Calu3 (cell line): ENCODE data around the gene IQCH. TPM values are rescaled to one million over a fixed set of nuclear protein-coding genes. Genes with fewer than 3 reads are reported as not detected.
A peak's percentile ranks its signal among the peaks of the same experiment; 100 is the strongest.

ENCODE experiments used
- BruUV-seq: library from RNA; stranded (reverse); fragments of 400-500 nt; replicated peaks from 2 replicates; lab custom pipeline; 2021; lab: Mats Ljungman, UMichigan
- CTCF ChIA-PET: fragments of 300-600 bp; sonication (Branson Sonifier 250); formaldehyde crosslinking; loops from one replicate; lab custom pipeline; 2022; ENCODE audit warnings: antibody characterized with exemption; lab: Charles Lee
- DNase-seq: peaks from one replicate; pipeline ENCODE4 v3.0.0; 2022
- H3K27ac Mint-ChIP-seq: one replicate; pipeline ENCODE4 v1.8.0; 2022; ENCODE audit warnings: mixed read lengths; ENCODE audit not compliant: unreplicated experiment
- H3K27me3 Mint-ChIP-seq: one replicate; pipeline ENCODE4 v1.8.0; 2022; ENCODE audit warnings: mixed read lengths; ENCODE audit not compliant: unreplicated experiment
- H3K36me3 Mint-ChIP-seq: one replicate; pipeline ENCODE4 v1.8.0; 2022; ENCODE audit warnings: mild to moderate bottlenecking, moderate library complexity, mixed read lengths; ENCODE audit not compliant: insufficient read depth, unreplicated experiment
- H3K4me1 Mint-ChIP-seq: one replicate; pipeline ENCODE4 v1.8.0; 2022; ENCODE audit warnings: mild to moderate bottlenecking, low read depth, mixed read lengths; ENCODE audit not compliant: unreplicated experiment
- H3K4me3 Mint-ChIP-seq: one replicate; pipeline ENCODE4 v1.8.0; 2022; ENCODE audit warnings: mild to moderate bottlenecking, low read depth, moderate library complexity, mixed read lengths; ENCODE audit not compliant: unreplicated experiment
- H3K9me3 Mint-ChIP-seq: one replicate; pipeline ENCODE4 v1.8.0; 2022; ENCODE audit warnings: low read depth, mixed read lengths; ENCODE audit not compliant: unreplicated experiment
- intact Hi-C: fragments of 100-400 bp; cut with micrococcal nuclease; formaldehyde crosslinking; loops from one replicate; pipeline ENCODE4 v1.10.0; 2022; ENCODE audit not compliant: unreplicated experiment
- total RNA-seq: library from RNA; stranded (reverse); gene quantifications from 2 replicates; pipeline ENCODE4 v1.2.3, GENCODE V29; 2022
- TF ChIP-seq, protein P1 (sequence below): fragments of 200-600 bp; IDR thresholded peaks from one replicate; pipeline ENCODE4 v1.8.0; 2022; ENCODE audit warnings: antibody characterized with exemption; ENCODE audit not compliant: unreplicated experiment

Gene IQCH
- total RNA-seq, 1 experiment from 2014 or later, result 5.5 TPM

DNA sequence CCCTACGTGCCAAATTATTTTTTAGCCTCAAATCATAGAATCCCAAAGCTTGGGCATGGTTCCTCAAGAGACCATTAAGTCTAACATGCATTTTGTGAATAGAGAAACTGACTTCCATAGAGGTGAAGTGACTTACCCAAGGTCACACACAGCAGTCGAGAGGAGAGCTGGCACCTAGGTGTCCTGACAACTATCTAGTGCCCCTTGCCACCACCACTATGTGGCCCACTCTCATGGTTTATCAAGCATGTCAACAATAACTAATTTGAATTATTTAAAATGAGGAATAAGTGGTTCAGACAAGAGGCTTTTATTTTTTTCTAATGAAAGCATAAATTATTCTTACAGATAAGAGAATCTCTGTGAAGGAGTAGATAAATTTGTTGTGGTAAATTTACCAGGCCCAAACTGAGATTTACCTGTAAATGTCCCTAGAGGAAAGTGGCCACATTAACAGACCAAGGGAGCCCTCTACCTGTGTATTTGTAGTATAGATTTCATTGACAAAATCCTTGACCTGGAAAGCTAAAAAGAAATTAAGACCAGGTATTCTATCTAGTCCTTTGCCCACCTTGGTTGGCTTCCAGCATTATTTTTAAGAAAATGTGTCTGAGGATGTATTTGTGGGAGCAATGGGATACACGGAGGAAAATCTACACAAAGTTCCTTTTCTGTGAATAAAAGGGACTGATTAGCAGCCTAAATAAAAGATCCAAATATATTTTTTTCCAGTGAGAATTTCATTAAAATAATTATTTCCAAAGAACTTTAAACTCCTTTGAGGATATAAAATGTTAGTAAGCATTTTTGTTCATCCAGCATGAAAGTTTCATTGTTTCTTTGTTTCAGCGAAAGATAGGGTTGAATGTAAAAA lies 49.1 kb downstream of the IQCH start:
- peak; percentile 38 for DNase-seq
- intact Hi-C loops, result loop anchor here (1.0 to 10.0 kb wide), 4 partner anchors 63 to 531 kb away; partner anchors contain the start of gene SMAD3
- Mint-ChIP-seq H3K9me3 (no peaks in the 10 kb centered on the region), H3K4me1 (no peaks in the 10 kb centered on the region), H3K27me3 (no peaks in the 10 kb centered on the region), H3K4me3 (no peak overlapping the region), H3K27ac (no peak overlapping the region), H3K36me3 (no peaks in the 10 kb centered on the region)
- TF ChIP-seq, protein P1, sequence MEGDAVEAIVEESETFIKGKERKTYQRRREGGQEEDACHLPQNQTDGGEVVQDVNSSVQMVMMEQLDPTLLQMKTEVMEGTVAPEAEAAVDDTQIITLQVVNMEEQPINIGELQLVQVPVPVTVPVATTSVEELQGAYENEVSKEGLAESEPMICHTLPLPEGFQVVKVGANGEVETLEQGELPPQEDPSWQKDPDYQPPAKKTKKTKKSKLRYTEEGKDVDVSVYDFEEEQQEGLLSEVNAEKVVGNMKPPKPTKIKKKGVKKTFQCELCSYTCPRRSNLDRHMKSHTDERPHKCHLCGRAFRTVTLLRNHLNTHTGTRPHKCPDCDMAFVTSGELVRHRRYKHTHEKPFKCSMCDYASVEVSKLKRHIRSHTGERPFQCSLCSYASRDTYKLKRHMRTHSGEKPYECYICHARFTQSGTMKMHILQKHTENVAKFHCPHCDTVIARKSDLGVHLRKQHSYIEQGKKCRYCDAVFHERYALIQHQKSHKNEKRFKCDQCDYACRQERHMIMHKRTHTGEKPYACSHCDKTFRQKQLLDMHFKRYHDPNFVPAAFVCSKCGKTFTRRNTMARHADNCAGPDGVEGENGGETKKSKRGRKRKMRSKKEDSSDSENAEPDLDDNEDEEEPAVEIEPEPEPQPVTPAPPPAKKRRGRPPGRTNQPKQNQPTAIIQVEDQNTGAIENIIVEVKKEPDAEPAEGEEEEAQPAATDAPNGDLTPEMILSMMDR, result peak; percentile 53
- no TSS peak for BruUV-seq
- CTCF ChIA-PET, result interaction anchor here (0.5 to 2.1 kb wide), 9 partner anchors 12 to 372 kb away, joined by 3 to 22 read pairs (median 3); no protein-coding TSS in a partner anchor

DNA sequence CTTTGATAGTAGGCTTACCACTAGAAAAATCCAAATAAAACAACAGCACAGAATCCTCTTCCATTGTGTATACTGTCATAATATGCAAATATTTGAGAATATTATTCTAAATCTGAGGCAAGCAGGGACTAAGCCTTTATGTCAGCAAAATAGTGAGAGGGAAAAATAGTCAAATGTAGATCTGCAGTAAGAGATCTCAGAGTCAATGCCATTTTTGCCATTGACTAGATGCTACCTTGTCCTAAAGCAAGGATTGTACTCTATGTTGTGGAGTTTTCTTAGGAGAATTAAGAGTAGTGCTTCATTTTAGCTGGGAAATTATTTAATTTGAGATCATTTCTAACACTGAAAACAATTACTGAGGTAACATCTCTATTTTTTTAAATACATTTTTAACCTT lies 50.2 kb downstream of the IQCH start:
- Mint-ChIP-seq H3K27ac (no peak overlapping the region), H3K4me3 (no peak overlapping the region), H3K36me3 (no peaks in the 10 kb centered on the region), H3K4me1 (no peaks in the 10 kb centered on the region), H3K27me3 (no peaks in the 10 kb centered on the region), H3K9me3 (no peaks in the 10 kb centered on the region)
- CTCF ChIA-PET, result interaction anchor here (0.6 to 1.5 kb wide), 2 partner anchors 19 to 65 kb away, joined by 5 to 6 read pairs; no protein-coding TSS in a partner anchor
- TF ChIP-seq, protein P1, result no peak
- intact Hi-C loops, result loop anchor here (10.0 kb wide), 2 partner anchors 240 to 530 kb away; partner anchors contain the start of gene SMAD3
- DNase-seq, result no peak
- BruUV-seq, result no TSS peak

- no peaks in the 10 kb centered on the region for H3K27me3 Mint-ChIP-seq
- no peaks in the 10 kb centered on the region for H3K4me1 Mint-ChIP-seq
- intact Hi-C loops, result loop anchor here (10.0 kb wide), 2 partner anchors 241 to 529 kb away; partner anchors contain the start of gene SMAD3
- H3K4me3 Mint-ChIP-seq, result no peak overlapping the region
- H3K27ac Mint-ChIP-seq, result no peak overlapping the region
- TF ChIP-seq, protein P1, result no peak
- BruUV-seq, result no TSS peak
- DNase-seq, result no peak
- CTCF ChIA-PET, result interaction anchor here (0.7 to 0.8 kb wide), 2 partner anchors 295 to 1816 kb away, joined by 3 read pairs; no protein-coding TSS in a partner anchor
- no peaks in the 10 kb centered on the region for H3K36me3 Mint-ChIP-seq
- no peaks in the 10 kb centered on the region for H3K9me3 Mint-ChIP-seq
These were observed 50.9 kb downstream of the IQCH start for GRCh38 chr15:67305506-67305905.

DNA sequence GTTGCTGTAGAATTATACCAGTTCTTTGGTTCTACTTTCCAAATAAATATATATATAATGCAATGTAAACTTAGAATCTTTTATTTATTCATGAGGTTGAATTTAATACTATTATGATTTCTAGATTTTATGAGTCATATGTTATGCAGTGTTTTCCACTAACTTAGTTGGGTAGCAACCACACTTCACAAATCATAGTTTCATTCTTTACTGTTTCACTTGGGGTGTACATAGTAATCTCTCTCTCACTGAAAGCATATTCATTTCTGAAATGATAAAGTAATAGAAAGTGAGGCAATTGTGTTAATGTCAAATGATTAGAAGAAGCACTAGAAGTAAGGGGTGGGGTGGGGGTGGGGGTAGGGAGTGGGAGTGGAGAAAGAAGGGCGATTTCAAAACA lies 52.6 kb downstream of the IQCH start:
- no peaks in the 10 kb centered on the region for H3K27me3 Mint-ChIP-seq
- TF ChIP-seq, protein P1, result no peak
- no peak for DNase-seq
- no TSS peak for BruUV-seq
- H3K4me3 Mint-ChIP-seq, result no peak overlapping the region
- H3K9me3 Mint-ChIP-seq, result no peaks in the 10 kb centered on the region
- CTCF ChIA-PET, result no interaction called here
- intact Hi-C loops, result loop anchor here (10.0 kb wide), 2 partner anchors 242 to 528 kb away; partner anchors contain the start of gene SMAD3
- no peak overlapping the region for H3K27ac Mint-ChIP-seq
- H3K4me1 Mint-ChIP-seq, result no peaks in the 10 kb centered on the region
- no peaks in the 10 kb centered on the region for H3K36me3 Mint-ChIP-seq
